Ovary (tissue), 3 donors: ENCODE data around the gene ASB16.

Experiments
- CTCF ChIP-seq, 3 donors: fragments of 450-650 bp in 2 of 3; fragments of 200-600 bp in 1 of 3; IDR thresholded peaks; one replicate each; pipeline versions ENCODE4 v1.5.1 to v1.8.0; 2016 to 2022; ENCODE audit warnings: antibody characterized with exemption in 3 of 3, mild to moderate bottlenecking in 1 of 3
- EP300 ChIP-seq: sonication (generic); formaldehyde crosslinking; IDR thresholded peaks from one replicate; pipeline ENCODE4 v1.6.1; 2017; ENCODE audit warnings: antibody characterized with exemption
- POLR2A ChIP-seq: fragments of 450-650 bp; IDR thresholded peaks from one replicate; pipeline ENCODE4 v1.6.1; 2017; ENCODE audit warnings: antibody characterized with exemption, mild to moderate bottlenecking, moderate library complexity
- donor health status: DM: no; HTN: no; CAD: no.

GRCh38 chr17:44214230-44214494 is 43.7 kb downstream of the ASB16 start:
- no peak for TF ChIP-seq EP300
- TF ChIP-seq CTCF (IDR thresholded peaks at IDR 0.05), result no peak
- no peak for TF ChIP-seq POLR2A
